ENCODE measurements around the gene PCBP4.
"Not testable (repeated sequence)": the region's sequence is repeated elsewhere in the genome, so short reads cannot be mapped to it uniquely, and the experiment has no call there.

The PCBP4 gene

GRCh38 chr3:51995346-51996163 lies 28.3 kb upstream of the PCBP4 start, which contains the start of gene RPL29:
Gene RPL29 (minus strand): TSS chr3:51995895. CDS start chr3:51995461, 434 bp downstream.
- peaks cover 15 to 18% of the 10 kb centered on the region in 2 donors for H3K36me3 ChIP-seq (ENCODE audit: control insufficient read depth in 2 of 2, insufficient read depth in 2 of 2, low read length in 2 of 2)
- no peaks in the 10 kb centered on the region for H3K27me3 ChIP-seq (ENCODE audit: control insufficient read depth in 2 of 2, insufficient read depth in 2 of 2, low read length in 2 of 2)
- peak within 1 kb of the TSS; percentile 91 to 99 for H3K9ac ChIP-seq (ENCODE audit: low read depth in 1 of 2, low read length in 2 of 2)
- peak within 1 kb of the TSS; percentile 83 to 100 for H3K4me3 ChIP-seq (ENCODE audit: low read length in 2 of 2)
- peaks cover 9 to 11% of the 10 kb centered on the region in 2 donors for H3K4me1 ChIP-seq (ENCODE audit: control insufficient read depth in 2 of 2, insufficient read depth in 2 of 2, low read length in 2 of 2)
- H3K9me3 ChIP-seq (ENCODE audit: control insufficient read depth in 2 of 2, low read length in 2 of 2), result no peaks in the 10 kb centered on the region
- peak within 1 kb of the TSS; percentile 82 to 86 for H3K27ac ChIP-seq (ENCODE audit: low read depth in 2 of 2, low read length in 2 of 2)

GRCh38 chr3:51994530-51994929 lies 27.3 kb upstream of the PCBP4 start:
- H3K36me3 ChIP-seq (ENCODE audit: control insufficient read depth in 2 of 2, insufficient read depth in 2 of 2, low read length in 2 of 2), result peaks cover 15 to 18% of the 10 kb centered on the region in 2 donors
- peak overlapping the region; percentile 83 to 100 for H3K4me3 ChIP-seq (ENCODE audit: low read length in 2 of 2)
- H3K4me1 ChIP-seq (ENCODE audit: control insufficient read depth in 2 of 2, insufficient read depth in 2 of 2, low read length in 2 of 2), result peaks cover 9 to 11% of the 10 kb centered on the region in 2 donors
- peak overlapping the region; percentile 91 to 99 for H3K9ac ChIP-seq (ENCODE audit: low read depth in 1 of 2, low read length in 2 of 2)
- no peaks in the 10 kb centered on the region for H3K27me3 ChIP-seq (ENCODE audit: control insufficient read depth in 2 of 2, insufficient read depth in 2 of 2, low read length in 2 of 2)
- no peak overlapping the region for H3K27ac ChIP-seq (ENCODE audit: low read depth in 2 of 2, low read length in 2 of 2)
- H3K9me3 ChIP-seq (ENCODE audit: control insufficient read depth in 2 of 2, low read length in 2 of 2), result no peaks in the 10 kb centered on the region

- Histone ChIP-seq H3K4me1 (ENCODE audit: control insufficient read depth in 2 of 2, insufficient read depth in 2 of 2, low read length in 2 of 2) (peaks cover 9 to 11% of the 10 kb centered on the region in 2 donors), H3K36me3 (ENCODE audit: control insufficient read depth in 2 of 2, insufficient read depth in 2 of 2, low read length in 2 of 2) (peaks cover 17 to 18% of the 10 kb centered on the region in 2 donors)
- not testable (repeated sequence) for H3K9me3 ChIP-seq (ENCODE audit: control insufficient read depth in 2 of 2, low read length in 2 of 2); H3K4me3 ChIP-seq (ENCODE audit: low read length in 2 of 2); H3K27ac ChIP-seq (ENCODE audit: low read depth in 2 of 2, low read length in 2 of 2); H3K9ac ChIP-seq (ENCODE audit: low read depth in 1 of 2, low read length in 2 of 2); H3K27me3 ChIP-seq (ENCODE audit: control insufficient read depth in 2 of 2, insufficient read depth in 2 of 2, low read length in 2 of 2)
Observed at GRCh38 chr3:51993657-51994056, 26.4 kb upstream of the PCBP4 start.

- no peak overlapping the region for H3K9ac ChIP-seq (ENCODE audit: low read depth in 1 of 2, low read length in 2 of 2)
- H3K4me3 ChIP-seq (ENCODE audit: low read length in 2 of 2), result no peak overlapping the region
- H3K36me3 ChIP-seq (ENCODE audit: control insufficient read depth in 2 of 2, insufficient read depth in 2 of 2, low read length in 2 of 2), result peaks cover 18% of the 10 kb centered on the region in 2 donors
- peaks cover 10 to 11% of the 10 kb centered on the region in 2 donors for H3K4me1 ChIP-seq (ENCODE audit: control insufficient read depth in 2 of 2, insufficient read depth in 2 of 2, low read length in 2 of 2)
- no peaks in the 10 kb centered on the region for H3K27me3 ChIP-seq (ENCODE audit: control insufficient read depth in 2 of 2, insufficient read depth in 2 of 2, low read length in 2 of 2)
- no peaks in the 10 kb centered on the region for H3K9me3 ChIP-seq (ENCODE audit: control insufficient read depth in 2 of 2, low read length in 2 of 2)
- no peak overlapping the region for H3K27ac ChIP-seq (ENCODE audit: low read depth in 2 of 2, low read length in 2 of 2)
Observed at GRCh38 chr3:51992017-51992682, 24.9 kb upstream of the PCBP4 start.

- H3K4me3 ChIP-seq (ENCODE audit: low read length in 2 of 2); H3K9ac ChIP-seq (ENCODE audit: low read depth in 1 of 2, low read length in 2 of 2); H3K27ac ChIP-seq (ENCODE audit: low read depth in 2 of 2, low read length in 2 of 2); H3K9me3 ChIP-seq (ENCODE audit: control insufficient read depth in 2 of 2, low read length in 2 of 2); H3K27me3 ChIP-seq (ENCODE audit: control insufficient read depth in 2 of 2, insufficient read depth in 2 of 2, low read length in 2 of 2): not testable (repeated sequence)
- peaks cover 21 to 26% of the 10 kb centered on the region in 2 donors for H3K4me1 ChIP-seq (ENCODE audit: control insufficient read depth in 2 of 2, insufficient read depth in 2 of 2, low read length in 2 of 2)
- peaks cover 18% of the 10 kb centered on the region in 2 donors for H3K36me3 ChIP-seq (ENCODE audit: control insufficient read depth in 2 of 2, insufficient read depth in 2 of 2, low read length in 2 of 2)
Observed at GRCh38 chr3:51990501-51990971, 23.3 kb upstream of the PCBP4 start.

GRCh38 chr3:51988286-51989146 lies 21.3 kb upstream of the PCBP4 start:
- no peak overlapping the region for H3K4me3 ChIP-seq (ENCODE audit: low read length in 2 of 2)
- H3K9me3 ChIP-seq (ENCODE audit: control insufficient read depth in 2 of 2, low read length in 2 of 2), result no peaks in the 10 kb centered on the region
- H3K36me3 ChIP-seq (ENCODE audit: control insufficient read depth in 2 of 2, insufficient read depth in 2 of 2, low read length in 2 of 2), result peaks cover 7 to 8% of the 10 kb centered on the region in 2 donors
- H3K9ac ChIP-seq (ENCODE audit: low read depth in 1 of 2, low read length in 2 of 2), result no peak overlapping the region
- no peaks in the 10 kb centered on the region for H3K27me3 ChIP-seq (ENCODE audit: control insufficient read depth in 2 of 2, insufficient read depth in 2 of 2, low read length in 2 of 2)
- H3K4me1 ChIP-seq (ENCODE audit: control insufficient read depth in 2 of 2, insufficient read depth in 2 of 2, low read length in 2 of 2), result peaks cover 24 to 27% of the 10 kb centered on the region in 2 donors
- H3K27ac ChIP-seq (ENCODE audit: low read depth in 2 of 2, low read length in 2 of 2), result no peak overlapping the region

GRCh38 chr3:51987568-51987967 lies 20.3 kb upstream of the PCBP4 start:
- Histone ChIP-seq H3K9me3 (ENCODE audit: control insufficient read depth in 2 of 2, low read length in 2 of 2) (no peaks in the 10 kb centered on the region), H3K36me3 (ENCODE audit: control insufficient read depth in 2 of 2, insufficient read depth in 2 of 2, low read length in 2 of 2) (peaks cover 1 to 4% of the 10 kb centered on the region in 2 donors), H3K9ac (ENCODE audit: low read depth in 1 of 2, low read length in 2 of 2) (no peak overlapping the region), H3K4me1 (ENCODE audit: control insufficient read depth in 2 of 2, insufficient read depth in 2 of 2, low read length in 2 of 2) (peaks cover 28 to 30% of the 10 kb centered on the region in 2 donors), H3K4me3 (ENCODE audit: low read length in 2 of 2) (no peak overlapping the region), H3K27ac (ENCODE audit: low read depth in 2 of 2, low read length in 2 of 2) (no peak overlapping the region), H3K27me3 (ENCODE audit: control insufficient read depth in 2 of 2, insufficient read depth in 2 of 2, low read length in 2 of 2) (no peaks in the 10 kb centered on the region)

- Histone ChIP-seq H3K36me3 (ENCODE audit: control insufficient read depth in 2 of 2, insufficient read depth in 2 of 2, low read length in 2 of 2) (peaks cover 0 to 3% of the 10 kb centered on the region in 2 donors), H3K4me1 (ENCODE audit: control insufficient read depth in 2 of 2, insufficient read depth in 2 of 2, low read length in 2 of 2) (peaks cover 37 to 38% of the 10 kb centered on the region in 2 donors), H3K27ac (ENCODE audit: low read depth in 2 of 2, low read length in 2 of 2) (peak overlapping the region; percentile 61 to 73), H3K9me3 (ENCODE audit: control insufficient read depth in 2 of 2, low read length in 2 of 2) (no peaks in the 10 kb centered on the region), H3K4me3 (ENCODE audit: low read length in 2 of 2) (peak overlapping the region in 1 of 2 donors; percentile 28), H3K27me3 (ENCODE audit: control insufficient read depth in 2 of 2, insufficient read depth in 2 of 2, low read length in 2 of 2) (no peaks in the 10 kb centered on the region), H3K9ac (ENCODE audit: low read depth in 1 of 2, low read length in 2 of 2) (peak overlapping the region in 1 of 2 donors; percentile 36)
Observed at GRCh38 chr3:51986010-51986947, 19.0 kb upstream of the PCBP4 start.

- Histone ChIP-seq H3K27ac (ENCODE audit: low read depth in 2 of 2, low read length in 2 of 2) (peak overlapping the region in 1 of 2 donors; percentile 61), H3K4me3 (ENCODE audit: low read length in 2 of 2) (no peak overlapping the region), H3K9ac (ENCODE audit: low read depth in 1 of 2, low read length in 2 of 2) (no peak overlapping the region), H3K36me3 (ENCODE audit: control insufficient read depth in 2 of 2, insufficient read depth in 2 of 2, low read length in 2 of 2) (peaks cover 0 to 3% of the 10 kb centered on the region in 2 donors), H3K9me3 (ENCODE audit: control insufficient read depth in 2 of 2, low read length in 2 of 2) (no peaks in the 10 kb centered on the region), H3K4me1 (ENCODE audit: control insufficient read depth in 2 of 2, insufficient read depth in 2 of 2, low read length in 2 of 2) (peaks cover 44 to 45% of the 10 kb centered on the region in 2 donors), H3K27me3 (ENCODE audit: control insufficient read depth in 2 of 2, insufficient read depth in 2 of 2, low read length in 2 of 2) (no peaks in the 10 kb centered on the region)
Observed at GRCh38 chr3:51985063-51985462, 17.8 kb upstream of the PCBP4 start.
